RPMI7951 (cell line): ENCODE measurements around the gene ANKS1B. TPM values are rescaled to one million over a fixed set of nuclear protein-coding genes. Genes with fewer than 3 reads are reported as not detected.
A peak's percentile ranks its signal among the peaks of the same experiment; 100 is the strongest.
"Not testable (repeated sequence)": the region's sequence is repeated elsewhere in the genome, so short reads cannot be mapped to it uniquely, and the experiment has no call there.

Experiments used
- DNase-seq: peaks from one replicate; pipeline ENCODE4 v3.0.0-alpha.2; 2012; ENCODE audit warnings: low read depth
- total RNA-seq: library from RNA; depleted of rRNA; stranded (reverse); fragments of >200 nt; shearing (Covaris generic); gene quantifications from 2 replicates; pipeline ENCODE4 v1.2.3, GENCODE V29; 2014

The ANKS1B gene
- total RNA-seq, 1 experiment from 2014 or later, result not detected

GRCh38 chr12:99577125-99577524, 407.6 kb downstream of the ANKS1B start:
- DNase-seq, result not testable (repeated sequence)

GRCh38 chr12:99573980-99574379, 410.8 kb downstream of the ANKS1B start:
- DNase-seq, result no peak

- no peak for DNase-seq
Observed at GRCh38 chr12:99567072-99567471, 417.7 kb downstream of the ANKS1B start.

GRCh38 chr12:99558109-99558508, 426.6 kb downstream of the ANKS1B start:
- no peak for DNase-seq

GRCh38 chr12:99553461-99553860, 431.3 kb downstream of the ANKS1B start:
- DNase-seq, result no peak

- no peak for DNase-seq
Observed at GRCh38 chr12:99552022-99552421, 432.7 kb downstream of the ANKS1B start.

- DNase-seq, result no peak
Observed at GRCh38 chr12:99549651-99550050, 435.1 kb downstream of the ANKS1B start.

- no peak for DNase-seq
Observed at GRCh38 chr12:99549196-99549595, 435.5 kb downstream of the ANKS1B start.

- DNase-seq, result no peak
Observed at GRCh38 chr12:99544457-99544856, 440.3 kb downstream of the ANKS1B start.

- peak; percentile 83 for DNase-seq
Observed at GRCh38 chr12:99529966-99530365, 454.8 kb downstream of the ANKS1B start.

GRCh38 chr12:99528478-99528877, 456.3 kb downstream of the ANKS1B start:
- DNase-seq, result no peak

- no peak for DNase-seq
Observed at GRCh38 chr12:99523853-99524252, 460.9 kb downstream of the ANKS1B start.

GRCh38 chr12:99522456-99522855, 462.3 kb downstream of the ANKS1B start:
- DNase-seq, result no peak

GRCh38 chr12:99521664-99522063, 463.1 kb downstream of the ANKS1B start:
- no peak for DNase-seq

- no peak for DNase-seq
Observed at GRCh38 chr12:99513066-99513465, 471.7 kb downstream of the ANKS1B start.

- DNase-seq, result peak; percentile 11
Observed at GRCh38 chr12:99505805-99506204, 478.9 kb downstream of the ANKS1B start.

GRCh38 chr12:99498756-99499155, 486.0 kb downstream of the ANKS1B start:
- DNase-seq, result peak; percentile 84

GRCh38 chr12:99495799-99496198, 488.9 kb downstream of the ANKS1B start:
- DNase-seq, result no peak

- no peak for DNase-seq
Observed at GRCh38 chr12:99493197-99493596, 491.5 kb downstream of the ANKS1B start.

GRCh38 chr12:99486277-99486676, 498.5 kb downstream of the ANKS1B start:
- DNase-seq, result no peak

- DNase-seq, result no peak
Observed at GRCh38 chr12:99479149-99479548, 505.6 kb downstream of the ANKS1B start.

- DNase-seq, result no peak
Observed at GRCh38 chr12:99476956-99477355, 507.8 kb downstream of the ANKS1B start.

GRCh38 chr12:99455350-99456035, 529.2 kb downstream of the ANKS1B start:
- DNase-seq, result peak; percentile 99

GRCh38 chr12:99454539-99455172, 530.1 kb downstream of the ANKS1B start:
- DNase-seq, result no peak
